ENCODE data around the gene C6orf62.
A peak's percentile ranks its signal among the peaks of the same experiment; 100 is the strongest.
"Not testable (repeated sequence)": the region's sequence is repeated elsewhere in the genome, so short reads cannot be mapped to it uniquely, and the experiment has no call there.

The C6orf62 gene

GRCh38 chr6:24668066-24668996 is 50.6 kb downstream of the C6orf62 start:
- DNase-seq (ENCODE audit: low spot score): not testable (repeated sequence)

GRCh38 chr6:24667378-24667803 is 51.6 kb downstream of the C6orf62 start:
- peak; percentile 13 for DNase-seq (ENCODE audit: low spot score)

- peak; percentile 99 for DNase-seq (ENCODE audit: low spot score)
Measured at GRCh38 chr6:24666641-24667377, 52.1 kb downstream of the C6orf62 start, which contains the start of the genes ACOT13 and TDP2. ACOT13 (plus strand) TSS chr6:24667077; CDS start chr6:24667264, 187 bp downstream. TDP2 (minus strand) TSS chr6:24666899; CDS start chr6:24666862, 37 bp downstream.

- DNase-seq (ENCODE audit: low spot score): peak; percentile 60
Measured at GRCh38 chr6:24666097-24666640, 52.8 kb downstream of the C6orf62 start.

- no peak for DNase-seq (ENCODE audit: low spot score)
Measured at GRCh38 chr6:24664046-24664987, 54.6 kb downstream of the C6orf62 start.

- DNase-seq (ENCODE audit: low spot score): no peak
Measured at GRCh38 chr6:24663189-24663588, 55.8 kb downstream of the C6orf62 start.

- no peak for DNase-seq (ENCODE audit: low spot score)
Measured at GRCh38 chr6:24662236-24662635, 56.7 kb downstream of the C6orf62 start.

- DNase-seq (ENCODE audit: low spot score): not testable (repeated sequence)
Measured at GRCh38 chr6:24661759-24662158, 57.2 kb downstream of the C6orf62 start.

- DNase-seq (ENCODE audit: low spot score): no peak
Measured at GRCh38 chr6:24660105-24660504, 58.8 kb downstream of the C6orf62 start.

- DNase-seq (ENCODE audit: low spot score): no peak
Measured at GRCh38 chr6:24659561-24659960, 59.4 kb downstream of the C6orf62 start.

- DNase-seq (ENCODE audit: low spot score): peak; percentile 14
Measured at GRCh38 chr6:24658573-24659560, 60.1 kb downstream of the C6orf62 start.

GRCh38 chr6:24655215-24655614 is 63.7 kb downstream of the C6orf62 start:
- no peak for DNase-seq (ENCODE audit: low spot score)

Data from GM03348 (cell line).